CD4-positive, alpha-beta T cell (primary cell): ENCODE data around the gene COL10A1. TPM values are rescaled to one million over a fixed set of nuclear protein-coding genes. Genes with fewer than 3 reads are reported as not detected.

Experiments
- ATAC-seq: fragments of 200-7000 bp; cut with Tn5 transposase; one replicate; pipeline ENCODE4 v1.10.0; 2022; ENCODE audit warnings: mild to moderate bottlenecking; ENCODE audit not compliant: poor library complexity
- CTCF ChIA-PET: fragments of 350-600 bp; sonication (Branson Sonifier 250); formaldehyde crosslinking; loops from one replicate; lab custom pipeline; 2021; ENCODE audit warnings: antibody characterized with exemption, inconsistent platforms; lab: Charles Lee
- POLR2A ChIA-PET: fragments of 350-600 bp; sonication (Branson Sonifier 250); formaldehyde crosslinking; loops from one replicate; lab custom pipeline; 2021; ENCODE audit warnings: antibody characterized with exemption, inconsistent platforms; lab: Charles Lee
- DNase-seq, 14 experiments: peaks; one replicate each; pipeline ENCODE4 v3.0.0-alpha.2; 2013 to 2020; ENCODE audit warnings: mixed read lengths in 2 of 14
- H3K27ac ChIP-seq, 2 donors: one replicate each; pipeline versions ENCODE4 v1.5.1 to v1.7.0; 2013; ENCODE audit warnings: low read length in 2 of 2, low read depth in 1 of 2, mild to moderate bottlenecking in 1 of 2
- H3K27me3 ChIP-seq, 2 experiments: 1 replicate in 1 of 2; 2 replicates in 1 of 2; pipeline versions ENCODE4 v1.6.1 to v1.7.0; 2013; ENCODE audit warnings: low read length in 2 of 2, control low read depth in 1 of 2, mild to moderate bottlenecking in 1 of 2, moderate library complexity in 1 of 2; ENCODE audit not compliant: insufficient read depth in 2 of 2, control insufficient read depth in 1 of 2
- H3K36me3 ChIP-seq: one replicate; pipeline ENCODE4 v1.6.1; 2013; ENCODE audit warnings: low read length, control low read depth; ENCODE audit not compliant: insufficient read depth
- H3K4me1 ChIP-seq: one replicate; pipeline ENCODE4 v1.6.1; 2013; ENCODE audit warnings: low read length, control low read depth; ENCODE audit not compliant: insufficient read depth
- H3K4me3 ChIP-seq: one replicate; pipeline ENCODE4 v1.5.1; 2013; ENCODE audit warnings: mild to moderate bottlenecking, low read length, moderate library complexity
- H3K9me3 ChIP-seq, 2 experiments: 1 replicate in 1 of 2; 2 replicates in 1 of 2; pipeline versions ENCODE4 v1.6.1 to v1.7.0; 2013; ENCODE audit warnings: low read length in 2 of 2, mild to moderate bottlenecking in 2 of 2, control low read depth in 1 of 2, moderate library complexity in 1 of 2; ENCODE audit not compliant: control insufficient read depth in 1 of 2, insufficient read depth in 1 of 2
- H3K27ac Mint-ChIP-seq: one replicate; pipeline ENCODE4 v1.8.0; 2020; ENCODE audit warnings: mixed read lengths
- H3K27me3 Mint-ChIP-seq: one replicate; pipeline ENCODE4 v1.8.0; 2021; ENCODE audit warnings: mixed read lengths
- H3K36me3 Mint-ChIP-seq: one replicate; pipeline ENCODE4 v1.8.0; 2021; ENCODE audit warnings: low read depth, mixed read lengths
- H3K4me1 Mint-ChIP-seq: one replicate; pipeline ENCODE4 v1.8.0; 2021; ENCODE audit warnings: low read depth, mixed read lengths
- H3K4me3 Mint-ChIP-seq: one replicate; pipeline ENCODE4 v1.8.0; 2020; ENCODE audit warnings: mild to moderate bottlenecking, mixed read lengths
- H3K9me3 Mint-ChIP-seq: one replicate; pipeline ENCODE4 v1.8.0; 2020; ENCODE audit warnings: mixed read lengths
- intact Hi-C, 2 experiments: fragments of 100-400 bp; cut with DNase I in 1 of 2; cut with micrococcal nuclease in 1 of 2; formaldehyde crosslinking; loops; one replicate each; pipeline versions ENCODE4 v1.15.1 to v1.9.0; 2023 to 2025; cut with DNase I, micrococcal nuclease
- total RNA-seq, 174 experiments: library from RNA in 2 of 174; stranded (reverse) in 2 of 174; gene quantifications; one replicate each; pipeline ENCODE4 v1.2.3 and lab custom pipeline; 2021 to 2026
- TF ChIP-seq, protein P1 (sequence below): fragments of 200-600 bp; IDR thresholded peaks from one replicate; pipeline ENCODE4 v1.8.0; 2022; ENCODE audit warnings: antibody characterized with exemption, mild to moderate bottlenecking

The COL10A1 gene
- total RNA-seq, 2 experiments from 2014 or later, result not detected

DNA sequence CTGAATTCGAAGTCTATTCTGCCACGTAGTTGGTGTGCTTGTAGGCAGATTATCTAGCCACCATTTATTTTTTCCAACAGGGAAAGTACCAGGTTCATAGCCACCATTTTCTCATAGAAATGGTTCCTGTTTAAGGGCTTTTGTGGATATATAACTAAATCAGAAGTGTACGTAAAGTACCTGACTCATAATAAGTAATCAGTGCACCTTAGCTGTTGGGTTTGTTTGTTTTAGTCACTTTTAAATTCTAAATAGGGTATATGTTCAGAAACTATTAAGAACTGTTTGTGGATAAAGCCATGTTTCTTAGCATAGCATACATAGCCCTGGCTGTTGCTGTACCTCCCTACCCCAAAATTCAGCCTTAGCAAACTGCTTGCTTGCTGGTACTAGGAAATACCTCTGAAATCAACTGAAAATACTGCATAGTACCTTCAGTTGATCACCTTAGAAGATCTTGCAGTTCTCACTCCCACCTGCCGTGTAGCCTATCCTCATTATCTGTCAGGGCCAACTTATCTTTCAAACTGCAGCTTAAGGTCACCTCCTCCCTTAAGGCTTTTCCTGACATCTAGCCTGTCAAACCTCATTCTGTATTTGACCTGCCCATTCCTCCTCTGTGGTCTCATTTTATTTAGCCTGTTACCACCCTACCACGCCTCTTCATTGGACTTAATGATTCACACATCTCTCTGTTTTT lies 44.6 kb upstream of the COL10A1 start:
- peaks cover 10% of the 10 kb centered on the region for H3K9me3 Mint-ChIP-seq
- TF ChIP-seq, protein P1, sequence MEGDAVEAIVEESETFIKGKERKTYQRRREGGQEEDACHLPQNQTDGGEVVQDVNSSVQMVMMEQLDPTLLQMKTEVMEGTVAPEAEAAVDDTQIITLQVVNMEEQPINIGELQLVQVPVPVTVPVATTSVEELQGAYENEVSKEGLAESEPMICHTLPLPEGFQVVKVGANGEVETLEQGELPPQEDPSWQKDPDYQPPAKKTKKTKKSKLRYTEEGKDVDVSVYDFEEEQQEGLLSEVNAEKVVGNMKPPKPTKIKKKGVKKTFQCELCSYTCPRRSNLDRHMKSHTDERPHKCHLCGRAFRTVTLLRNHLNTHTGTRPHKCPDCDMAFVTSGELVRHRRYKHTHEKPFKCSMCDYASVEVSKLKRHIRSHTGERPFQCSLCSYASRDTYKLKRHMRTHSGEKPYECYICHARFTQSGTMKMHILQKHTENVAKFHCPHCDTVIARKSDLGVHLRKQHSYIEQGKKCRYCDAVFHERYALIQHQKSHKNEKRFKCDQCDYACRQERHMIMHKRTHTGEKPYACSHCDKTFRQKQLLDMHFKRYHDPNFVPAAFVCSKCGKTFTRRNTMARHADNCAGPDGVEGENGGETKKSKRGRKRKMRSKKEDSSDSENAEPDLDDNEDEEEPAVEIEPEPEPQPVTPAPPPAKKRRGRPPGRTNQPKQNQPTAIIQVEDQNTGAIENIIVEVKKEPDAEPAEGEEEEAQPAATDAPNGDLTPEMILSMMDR, result no peak
- ChIA-PET CTCF (no interaction called here), POLR2A (no interaction called here)
- no peaks in the 10 kb centered on the region for H3K4me1 Mint-ChIP-seq
- Histone ChIP-seq H3K27me3 (no peaks in the 10 kb centered on the region), H3K4me1 (no peaks in the 10 kb centered on the region), H3K36me3 (peaks cover 7% of the 10 kb centered on the region), H3K27ac (no peak overlapping the region), H3K9me3 (peaks cover 0 to 4% of the 10 kb centered on the region in 2 experiments), H3K4me3 (no peak overlapping the region)
- no peaks in the 10 kb centered on the region for H3K27me3 Mint-ChIP-seq
- H3K36me3 Mint-ChIP-seq, result peaks cover 82% of the 10 kb centered on the region
- H3K4me3 Mint-ChIP-seq, result no peak overlapping the region
- no peak for DNase-seq
- no peak overlapping the region for H3K27ac Mint-ChIP-seq
- ATAC-seq, result no peak
- intact Hi-C loops, result no loop called here

DNA sequence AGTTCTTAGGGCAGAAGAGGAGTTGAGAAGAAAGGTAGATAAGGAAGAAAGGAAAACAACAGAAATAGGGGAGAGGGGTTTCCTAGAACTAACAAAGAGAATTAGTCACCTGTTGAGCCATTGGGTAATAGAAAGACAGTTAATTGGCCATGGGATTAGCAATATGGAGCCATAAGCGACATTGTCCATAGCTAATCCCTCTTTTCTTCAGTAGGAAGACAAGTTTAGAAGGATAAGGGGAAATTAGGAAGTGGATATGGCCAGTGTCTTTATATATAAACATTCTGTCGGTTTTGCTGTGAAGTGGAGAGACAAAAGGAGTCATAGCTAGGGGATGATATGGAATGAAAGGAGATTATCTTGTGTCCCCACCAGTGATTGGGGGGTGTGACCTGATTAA lies 43.9 kb upstream of the COL10A1 start:
- H3K36me3 ChIP-seq, result peaks cover 7% of the 10 kb centered on the region
- no peak overlapping the region for H3K4me3 Mint-ChIP-seq
- no peak overlapping the region for H3K27ac Mint-ChIP-seq
- H3K4me1 Mint-ChIP-seq, result no peaks in the 10 kb centered on the region
- H3K9me3 Mint-ChIP-seq, result peaks cover 10% of the 10 kb centered on the region
- intact Hi-C loops, result no loop called here
- no peak overlapping the region for H3K4me3 ChIP-seq
- TF ChIP-seq, protein P1, result no peak
- peaks cover 0 to 5% of the 10 kb centered on the region in 2 experiments for H3K9me3 ChIP-seq
- no peak overlapping the region for H3K27ac ChIP-seq
- H3K36me3 Mint-ChIP-seq, result peaks cover 83% of the 10 kb centered on the region
- DNase-seq (no peak), ATAC-seq (no peak)
- CTCF ChIA-PET, result no interaction called here
- POLR2A ChIA-PET, result no interaction called here
- H3K27me3 Mint-ChIP-seq, result no peaks in the 10 kb centered on the region
- H3K27me3 ChIP-seq, result no peaks in the 10 kb centered on the region
- no peaks in the 10 kb centered on the region for H3K4me1 ChIP-seq

DNA sequence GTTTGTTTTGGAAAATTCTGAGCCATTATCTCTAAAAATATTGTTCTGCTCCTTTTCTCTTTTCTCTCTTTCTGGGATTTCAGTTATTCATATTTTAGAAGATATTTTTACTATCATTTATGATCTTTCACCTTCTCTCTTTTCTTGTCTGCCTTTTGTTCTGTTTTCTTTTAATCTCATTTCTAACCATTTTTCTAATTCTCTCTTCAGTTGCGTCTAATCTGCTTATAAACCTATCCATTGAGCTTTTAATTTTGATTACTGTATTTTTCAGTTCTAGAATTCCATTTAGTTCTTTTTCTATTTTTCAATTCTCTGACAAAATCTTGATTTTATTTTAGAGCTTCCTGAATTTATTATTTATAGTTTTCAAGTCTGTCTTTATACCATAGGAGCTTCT lies 42.2 kb upstream of the COL10A1 start:
- peaks cover 7% of the 10 kb centered on the region for H3K36me3 ChIP-seq
- H3K4me1 ChIP-seq, result no peaks in the 10 kb centered on the region
- ChIA-PET CTCF (no interaction called here), POLR2A (interaction anchor here (1.0 kb wide), 1 partner anchor 68 kb away, joined by 3 read pairs; the partner anchor contains the start of gene NT5DC1)
- DNase-seq (no peak), ATAC-seq (no peak)
- Mint-ChIP-seq H3K27ac (no peak overlapping the region), H3K27me3 (no peaks in the 10 kb centered on the region), H3K4me3 (no peak overlapping the region), H3K4me1 (no peaks in the 10 kb centered on the region), H3K36me3 (peaks cover 82% of the 10 kb centered on the region), H3K9me3 (peaks cover 18% of the 10 kb centered on the region)
- no peaks in the 10 kb centered on the region for H3K27me3 ChIP-seq
- H3K9me3 ChIP-seq, result peaks cover 0 to 7% of the 10 kb centered on the region in 2 experiments
- H3K27ac ChIP-seq, result no peak overlapping the region
- H3K4me3 ChIP-seq, result no peak overlapping the region
- intact Hi-C loops, result no loop called here
- TF ChIP-seq, protein P1, result no peak
